ENCODE measurements around the gene GAPVD1.

DNA sequence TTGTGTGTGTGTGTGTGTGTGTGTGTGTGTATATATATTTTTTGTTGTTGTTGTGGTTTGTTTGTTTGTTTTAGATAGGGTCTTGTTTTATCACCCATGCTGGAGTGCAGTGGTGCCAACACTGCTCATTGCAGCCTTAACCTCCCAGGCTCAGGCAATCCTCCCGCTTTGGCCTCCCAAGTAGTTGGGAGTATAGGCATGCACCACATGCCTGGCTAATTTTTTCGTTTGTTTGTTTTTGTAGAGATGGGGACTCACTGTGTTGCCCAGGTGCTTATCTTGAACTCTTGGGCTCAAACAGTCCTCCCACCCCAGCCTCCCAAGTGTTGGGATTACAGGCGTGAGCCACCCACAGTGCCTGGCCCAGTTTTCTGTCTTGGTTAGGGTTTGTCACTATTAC, 77.3 kb downstream of the GAPVD1 start:
- TF ChIP-seq, protein P1, sequence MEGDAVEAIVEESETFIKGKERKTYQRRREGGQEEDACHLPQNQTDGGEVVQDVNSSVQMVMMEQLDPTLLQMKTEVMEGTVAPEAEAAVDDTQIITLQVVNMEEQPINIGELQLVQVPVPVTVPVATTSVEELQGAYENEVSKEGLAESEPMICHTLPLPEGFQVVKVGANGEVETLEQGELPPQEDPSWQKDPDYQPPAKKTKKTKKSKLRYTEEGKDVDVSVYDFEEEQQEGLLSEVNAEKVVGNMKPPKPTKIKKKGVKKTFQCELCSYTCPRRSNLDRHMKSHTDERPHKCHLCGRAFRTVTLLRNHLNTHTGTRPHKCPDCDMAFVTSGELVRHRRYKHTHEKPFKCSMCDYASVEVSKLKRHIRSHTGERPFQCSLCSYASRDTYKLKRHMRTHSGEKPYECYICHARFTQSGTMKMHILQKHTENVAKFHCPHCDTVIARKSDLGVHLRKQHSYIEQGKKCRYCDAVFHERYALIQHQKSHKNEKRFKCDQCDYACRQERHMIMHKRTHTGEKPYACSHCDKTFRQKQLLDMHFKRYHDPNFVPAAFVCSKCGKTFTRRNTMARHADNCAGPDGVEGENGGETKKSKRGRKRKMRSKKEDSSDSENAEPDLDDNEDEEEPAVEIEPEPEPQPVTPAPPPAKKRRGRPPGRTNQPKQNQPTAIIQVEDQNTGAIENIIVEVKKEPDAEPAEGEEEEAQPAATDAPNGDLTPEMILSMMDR (IDR thresholded peaks at IDR 0.05; ENCODE audit: insufficient read depth, low read length) = no peak
- TF ChIP-seq, protein P2, sequence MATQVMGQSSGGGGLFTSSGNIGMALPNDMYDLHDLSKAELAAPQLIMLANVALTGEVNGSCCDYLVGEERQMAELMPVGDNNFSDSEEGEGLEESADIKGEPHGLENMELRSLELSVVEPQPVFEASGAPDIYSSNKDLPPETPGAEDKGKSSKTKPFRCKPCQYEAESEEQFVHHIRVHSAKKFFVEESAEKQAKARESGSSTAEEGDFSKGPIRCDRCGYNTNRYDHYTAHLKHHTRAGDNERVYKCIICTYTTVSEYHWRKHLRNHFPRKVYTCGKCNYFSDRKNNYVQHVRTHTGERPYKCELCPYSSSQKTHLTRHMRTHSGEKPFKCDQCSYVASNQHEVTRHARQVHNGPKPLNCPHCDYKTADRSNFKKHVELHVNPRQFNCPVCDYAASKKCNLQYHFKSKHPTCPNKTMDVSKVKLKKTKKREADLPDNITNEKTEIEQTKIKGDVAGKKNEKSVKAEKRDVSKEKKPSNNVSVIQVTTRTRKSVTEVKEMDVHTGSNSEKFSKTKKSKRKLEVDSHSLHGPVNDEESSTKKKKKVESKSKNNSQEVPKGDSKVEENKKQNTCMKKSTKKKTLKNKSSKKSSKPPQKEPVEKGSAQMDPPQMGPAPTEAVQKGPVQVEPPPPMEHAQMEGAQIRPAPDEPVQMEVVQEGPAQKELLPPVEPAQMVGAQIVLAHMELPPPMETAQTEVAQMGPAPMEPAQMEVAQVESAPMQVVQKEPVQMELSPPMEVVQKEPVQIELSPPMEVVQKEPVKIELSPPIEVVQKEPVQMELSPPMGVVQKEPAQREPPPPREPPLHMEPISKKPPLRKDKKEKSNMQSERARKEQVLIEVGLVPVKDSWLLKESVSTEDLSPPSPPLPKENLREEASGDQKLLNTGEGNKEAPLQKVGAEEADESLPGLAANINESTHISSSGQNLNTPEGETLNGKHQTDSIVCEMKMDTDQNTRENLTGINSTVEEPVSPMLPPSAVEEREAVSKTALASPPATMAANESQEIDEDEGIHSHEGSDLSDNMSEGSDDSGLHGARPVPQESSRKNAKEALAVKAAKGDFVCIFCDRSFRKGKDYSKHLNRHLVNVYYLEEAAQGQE (IDR thresholded peaks at IDR 0.05; ENCODE audit: insufficient replicate concordance, low read depth) = no peak
- no peak for TF ChIP-seq POLR2AphosphoS5 (IDR thresholded peaks at IDR 0.05; ENCODE audit: low read depth)
- no peak for TF ChIP-seq GABPA (IDR thresholded peaks at IDR 0.05; ENCODE audit: low read depth)
- no peak for TF ChIP-seq SPI1 (IDR thresholded peaks at IDR 0.05; ENCODE audit: borderline replicate concordance, low read depth)
